ENCODE data around the gene MAP3K3.

MAP3K3 gene

GRCh38 chr17:63596856-63597586 lies 25.2 kb upstream of the MAP3K3 start:
- Histone ChIP-seq H3K9me3 (ENCODE audit: insufficient read depth, low read length) (no peaks in the 10 kb centered on the region), H3K36me3 (ENCODE audit: low read length) (no peaks in the 10 kb centered on the region), H3K9ac (ENCODE audit: low read length) (no peak overlapping the region), H3K27ac (ENCODE audit: low read depth, low read length) (no peak overlapping the region), H3K79me2 (ENCODE audit: insufficient read depth, low read length) (peaks cover 12% of the 10 kb centered on the region; the same call in 1 of the 2 replicates), H3K9me2 (replicated peaks; ENCODE audit: insufficient read depth, low read length) (no peaks in the 10 kb centered on the region), H3F3A (ENCODE audit: insufficient read depth) (no peaks in the 10 kb centered on the region), H3K4me2 (ENCODE audit: low read depth, low read length, poor library complexity, severe bottlenecking) (no peak overlapping the region), H3K27me3 (ENCODE audit: low read length) (no peaks in the 10 kb centered on the region), H3K4me3 (ENCODE audit: insufficient read depth, low read length, poor library complexity, severe bottlenecking) (no peak overlapping the region), H2AFZ (ENCODE audit: low read depth, low read length, severe bottlenecking) (no peak overlapping the region), H4K20me1 (ENCODE audit: low read depth, low read length) (no peaks in the 10 kb centered on the region)
- TF ChIP-seq EZH2phosphoT487 (conservative IDR thresholded peaks at IDR 0.05; ENCODE audit: low read length) (no peak), CTCF (IDR thresholded peaks at IDR 0.05; ENCODE audit: insufficient read depth, low read length, poor library complexity, severe bottlenecking) (no peak)

- Histone ChIP-seq H3K4me2 (ENCODE audit: low read depth, low read length, poor library complexity, severe bottlenecking) (no peak overlapping the region), H3K9ac (ENCODE audit: low read length) (no peak overlapping the region), H3K9me3 (ENCODE audit: insufficient read depth, low read length) (no peaks in the 10 kb centered on the region), H3K4me3 (ENCODE audit: insufficient read depth, low read length, poor library complexity, severe bottlenecking) (no peak overlapping the region), H3K79me2 (ENCODE audit: insufficient read depth, low read length) (peaks cover 14% of the 10 kb centered on the region; the same call in 1 of the 2 replicates), H4K20me1 (ENCODE audit: low read depth, low read length) (no peaks in the 10 kb centered on the region), H3F3A (ENCODE audit: insufficient read depth) (no peaks in the 10 kb centered on the region), H3K9me2 (replicated peaks; ENCODE audit: insufficient read depth, low read length) (no peaks in the 10 kb centered on the region), H3K36me3 (ENCODE audit: low read length) (no peaks in the 10 kb centered on the region), H2AFZ (ENCODE audit: low read depth, low read length, severe bottlenecking) (no peak overlapping the region), H3K27ac (ENCODE audit: low read depth, low read length) (no peak overlapping the region), H3K27me3 (ENCODE audit: low read length) (no peaks in the 10 kb centered on the region)
- no peak for TF ChIP-seq CTCF (IDR thresholded peaks at IDR 0.05; ENCODE audit: insufficient read depth, low read length, poor library complexity, severe bottlenecking)
- no peak for TF ChIP-seq EZH2phosphoT487 (conservative IDR thresholded peaks at IDR 0.05; ENCODE audit: low read length)
These were observed 23.9 kb upstream of the MAP3K3 start for GRCh38 chr17:63598281-63598680.

DNA sequence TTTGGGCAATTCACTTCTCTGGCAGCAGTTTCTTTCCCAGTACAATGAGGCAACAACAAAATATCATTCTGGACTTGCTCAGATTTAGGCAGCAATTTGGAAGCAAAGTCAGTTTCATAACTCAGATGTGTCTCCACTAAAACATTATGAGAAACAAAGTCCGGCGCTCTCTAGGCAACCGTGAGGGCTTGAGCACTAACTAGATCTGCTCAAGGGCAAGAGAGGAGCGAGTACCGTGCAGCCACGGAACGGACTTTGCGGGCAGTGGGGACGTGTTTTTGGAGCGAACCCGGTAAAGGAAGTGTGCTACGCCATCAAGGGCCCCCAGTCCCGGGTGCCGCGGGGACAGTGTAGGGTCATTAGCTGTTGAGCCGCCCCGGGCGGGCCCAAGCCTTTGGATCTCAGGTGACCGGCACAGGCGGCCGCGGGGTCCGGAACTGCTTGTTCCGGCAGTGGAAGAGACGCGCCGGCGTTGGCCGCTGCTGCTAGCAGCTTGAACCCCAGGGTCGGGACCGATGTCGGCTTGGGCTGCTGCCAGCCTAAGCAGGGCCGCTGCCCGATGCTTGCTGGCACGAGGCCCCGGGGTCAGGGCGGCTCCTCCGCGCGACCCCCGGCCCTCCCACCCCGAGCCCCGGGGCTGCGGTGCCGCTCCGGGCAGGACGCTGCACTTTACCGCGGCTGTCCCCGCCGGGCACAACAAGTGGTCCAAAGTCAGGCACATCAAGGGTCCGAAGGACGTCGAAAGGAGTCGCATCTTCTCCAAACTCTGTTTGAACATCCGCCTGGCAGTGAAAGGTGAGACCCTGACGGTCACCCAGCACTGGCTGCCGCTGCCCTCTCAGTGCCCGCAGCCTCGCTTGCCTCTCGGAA lies 21.4 kb upstream of the MAP3K3 start, which contains the start of gene TACO1:
Gene TACO1 (plus strand): TSS at position 327 of the 870 bp plus-strand sequence. CDS start 189 bp downstream, at position 516.
- Histone ChIP-seq H3K4me3 (ENCODE audit: insufficient read depth, low read length, poor library complexity, severe bottlenecking) (peak within 1 kb of the TSS; percentile 76), H2AFZ (ENCODE audit: low read depth, low read length, severe bottlenecking) (peak within 1 kb of the TSS; percentile 84), H3F3A (ENCODE audit: insufficient read depth) (no peaks in the 10 kb centered on the region), H3K27me3 (ENCODE audit: low read length) (no peaks in the 10 kb centered on the region), H3K9me2 (replicated peaks; ENCODE audit: insufficient read depth, low read length) (no peaks in the 10 kb centered on the region), H3K4me2 (ENCODE audit: low read depth, low read length, poor library complexity, severe bottlenecking) (peak within 1 kb of the TSS; percentile 67), H3K9ac (ENCODE audit: low read length) (peak within 1 kb of the TSS; percentile 75), H3K36me3 (ENCODE audit: low read length) (no peaks in the 10 kb centered on the region), H3K79me2 (ENCODE audit: insufficient read depth, low read length) (peaks cover 14% of the 10 kb centered on the region; the same call in 1 of the 2 replicates), H3K27ac (ENCODE audit: low read depth, low read length) (peak within 1 kb of the TSS; percentile 32), H4K20me1 (ENCODE audit: low read depth, low read length) (no peaks in the 10 kb centered on the region), H3K9me3 (ENCODE audit: insufficient read depth, low read length) (no peaks in the 10 kb centered on the region)
- TF ChIP-seq CTCF (IDR thresholded peaks at IDR 0.05; ENCODE audit: insufficient read depth, low read length, poor library complexity, severe bottlenecking) (no peak), EZH2phosphoT487 (conservative IDR thresholded peaks at IDR 0.05; ENCODE audit: low read length) (no peak)
